Upper lobe of left lung (tissue), 4 donors: Measurements from ENCODE around the gene DLG2.

Experiments
- POLR2A ChIP-seq, 4 donors: fragments of 450-650 bp; IDR thresholded peaks; one replicate each; pipeline ENCODE4 v1.5.1; 2016 to 2017; ENCODE audit warnings: antibody characterized with exemption in 4 of 4, mild to moderate bottlenecking in 2 of 4
- TF ChIP-seq, protein P1 (sequence below), 6 experiments: fragments of 450-650 bp in 4 of 6; fragments of 200-600 bp in 2 of 6; sonication (generic) in 2 of 6; IDR thresholded peaks; one replicate each; pipeline ENCODE4 v1.5.1; 2016 to 2019; ENCODE audit warnings: antibody characterized with exemption in 6 of 6

DNA sequence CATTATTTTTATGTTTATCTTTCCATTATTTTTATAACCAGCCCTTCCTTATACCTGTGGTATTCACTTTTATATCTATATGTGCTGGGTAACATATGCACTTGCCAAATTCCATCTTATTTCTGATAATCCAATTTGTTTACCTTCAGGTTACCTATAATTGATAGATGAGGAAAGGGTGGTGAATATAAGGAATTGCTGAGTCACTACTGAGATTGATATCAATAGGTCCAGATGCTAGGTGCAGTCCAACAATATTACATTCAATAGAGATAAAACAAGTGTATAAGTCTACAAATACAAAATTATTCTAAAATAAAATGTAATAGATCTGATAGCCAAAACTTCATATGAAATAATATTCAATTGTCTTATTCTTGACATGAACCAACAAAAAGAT is 1582.0 kb downstream of the DLG2 start:
- TF ChIP-seq, protein P1, sequence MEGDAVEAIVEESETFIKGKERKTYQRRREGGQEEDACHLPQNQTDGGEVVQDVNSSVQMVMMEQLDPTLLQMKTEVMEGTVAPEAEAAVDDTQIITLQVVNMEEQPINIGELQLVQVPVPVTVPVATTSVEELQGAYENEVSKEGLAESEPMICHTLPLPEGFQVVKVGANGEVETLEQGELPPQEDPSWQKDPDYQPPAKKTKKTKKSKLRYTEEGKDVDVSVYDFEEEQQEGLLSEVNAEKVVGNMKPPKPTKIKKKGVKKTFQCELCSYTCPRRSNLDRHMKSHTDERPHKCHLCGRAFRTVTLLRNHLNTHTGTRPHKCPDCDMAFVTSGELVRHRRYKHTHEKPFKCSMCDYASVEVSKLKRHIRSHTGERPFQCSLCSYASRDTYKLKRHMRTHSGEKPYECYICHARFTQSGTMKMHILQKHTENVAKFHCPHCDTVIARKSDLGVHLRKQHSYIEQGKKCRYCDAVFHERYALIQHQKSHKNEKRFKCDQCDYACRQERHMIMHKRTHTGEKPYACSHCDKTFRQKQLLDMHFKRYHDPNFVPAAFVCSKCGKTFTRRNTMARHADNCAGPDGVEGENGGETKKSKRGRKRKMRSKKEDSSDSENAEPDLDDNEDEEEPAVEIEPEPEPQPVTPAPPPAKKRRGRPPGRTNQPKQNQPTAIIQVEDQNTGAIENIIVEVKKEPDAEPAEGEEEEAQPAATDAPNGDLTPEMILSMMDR (IDR thresholded peaks at IDR 0.05): no peak
- TF ChIP-seq POLR2A (IDR thresholded peaks at IDR 0.05): no peak
